OCI-LY7 (cell line): Measurements from ENCODE around the gene CRABP2. TPM values are rescaled to one million over a fixed set of nuclear protein-coding genes. Genes with fewer than 3 reads are reported as not detected.

ENCODE experiments used
- BruUV-seq: library from RNA; stranded (reverse); fragments of 400-500 nt; replicated peaks from 2 replicates; lab custom pipeline; 2021; lab: Mats Ljungman, UMichigan
- CTCF ChIA-PET: fragments of 300-600 bp; sonication (Branson Sonifier 250); formaldehyde crosslinking; loops from one replicate; lab custom pipeline; 2022; ENCODE audit warnings: antibody characterized with exemption; ENCODE audit not compliant: unreplicated experiment; lab: Charles Lee
- POLR2A ChIA-PET: fragments of 300-600 bp; sonication (Branson Sonifier 250); formaldehyde crosslinking; loops from one replicate; lab custom pipeline; 2022; ENCODE audit warnings: antibody characterized with exemption; lab: Charles Lee
- DNase-seq: peaks from one replicate; pipeline ENCODE4 v3.0.0-alpha.2; 2015; ENCODE audit warnings: low spot score
- H2AFZ ChIP-seq: fragments of 200-600 bp; sonication (generic), shearing (Covaris generic); 2 replicates; pipeline ENCODE4 v1.6.1; 2014; ENCODE audit warnings: mild to moderate bottlenecking, antibody characterized with exemption, low read length, moderate library complexity
- H3K27ac ChIP-seq: fragments of 200-600 bp; sonication (generic); 2 replicates; pipeline ENCODE4 v1.5.1; 2014; ENCODE audit warnings: mixed run types, low read depth, mild to moderate bottlenecking, moderate library complexity, low read length, inconsistent platforms; ENCODE audit not compliant: poor library complexity, severe bottlenecking
- H3K36me3 ChIP-seq: fragments of 200-600 bp; sonication (generic); 2 replicates; pipeline ENCODE4 v1.6.1; 2014; ENCODE audit warnings: mild to moderate bottlenecking, antibody characterized with exemption, low read length, moderate library complexity, mixed read lengths; ENCODE audit not compliant: insufficient read depth
- H3K4me1 ChIP-seq: fragments of 200-600 bp; sonication (generic); 2 replicates; pipeline ENCODE4 v1.5.1; 2014; ENCODE audit warnings: mild to moderate bottlenecking, low read length; ENCODE audit not compliant: insufficient read depth, poor library complexity, severe bottlenecking
- H3K4me2 ChIP-seq: fragments of 200-600 bp; sonication (generic); 2 replicates; pipeline ENCODE4 v1.6.1; 2014; ENCODE audit warnings: mild to moderate bottlenecking, low read length
- H3K4me3 ChIP-seq: fragments of 200-600 bp; sonication (generic); 2 replicates; pipeline ENCODE4 v1.5.1; 2014; ENCODE audit warnings: mild to moderate bottlenecking, low read depth, low read length; ENCODE audit not compliant: poor library complexity, severe bottlenecking
- H3K79me2 ChIP-seq: fragments of 200-600 bp; sonication (generic); 2 replicates; pipeline ENCODE4 v1.6.1; 2016; ENCODE audit warnings: low read depth, mild to moderate bottlenecking, low read length, moderate library complexity, mixed read lengths; ENCODE audit not compliant: insufficient read depth
- H3K9me2 ChIP-seq: fragments of 200-600 bp; sonication (generic); 2 replicates; pipeline ENCODE4 v1.6.1; 2016; ENCODE audit warnings: mild to moderate bottlenecking, low read length, mixed read lengths; ENCODE audit not compliant: insufficient read depth
- H3K9me3 ChIP-seq: fragments of 200-600 bp; sonication (generic); 2 replicates; pipeline ENCODE4 v1.6.1; 2014; ENCODE audit warnings: mild to moderate bottlenecking, mixed run types, low read length, mixed read lengths
- H4K20me1 ChIP-seq: fragments of 200-600 bp; sonication (generic); 2 replicates; pipeline ENCODE4 v1.6.1; 2014; ENCODE audit warnings: mild to moderate bottlenecking, antibody characterized with exemption, low read length, moderate library complexity, mixed read lengths; ENCODE audit not compliant: insufficient read depth
- EZH2phosphoT487 ChIP-seq: fragments of 200-600 bp; sonication (generic); IDR thresholded peaks from 2 replicates; pipeline ENCODE4 v1.6.1; 2018; ENCODE audit warnings: low read depth, borderline replicate concordance, mild to moderate bottlenecking, mixed run types, antibody characterized with exemption, low read length, moderate library complexity, mixed read lengths
- intact Hi-C: fragments of 100-400 bp; cut with micrococcal nuclease; formaldehyde crosslinking; loops from one replicate; pipeline ENCODE4 v1.10.0; 2022; ENCODE audit not compliant: unreplicated experiment
- total RNA-seq, 2 experiments: library from RNA; depleted of rRNA in 1 of 2; stranded (reverse); fragments of >200 nt in 1 of 2; shearing (Covaris generic) in 1 of 2; gene quantifications; 2 replicates each; pipeline ENCODE4 v1.2.3, GENCODE V29; 2014 to 2022
- TF ChIP-seq, protein P1 (sequence below): fragments of 200-600 bp; sonication (generic); conservative IDR thresholded peaks from 2 replicates; pipeline ENCODE4 v1.5.1; 2014; ENCODE audit warnings: mild to moderate bottlenecking, antibody characterized with exemption, low read length, moderate library complexity, mixed read lengths

The CRABP2 gene
- total RNA-seq, 2 experiments from 2014 or later, result 2.1 to 2.8 TPM

DNA sequence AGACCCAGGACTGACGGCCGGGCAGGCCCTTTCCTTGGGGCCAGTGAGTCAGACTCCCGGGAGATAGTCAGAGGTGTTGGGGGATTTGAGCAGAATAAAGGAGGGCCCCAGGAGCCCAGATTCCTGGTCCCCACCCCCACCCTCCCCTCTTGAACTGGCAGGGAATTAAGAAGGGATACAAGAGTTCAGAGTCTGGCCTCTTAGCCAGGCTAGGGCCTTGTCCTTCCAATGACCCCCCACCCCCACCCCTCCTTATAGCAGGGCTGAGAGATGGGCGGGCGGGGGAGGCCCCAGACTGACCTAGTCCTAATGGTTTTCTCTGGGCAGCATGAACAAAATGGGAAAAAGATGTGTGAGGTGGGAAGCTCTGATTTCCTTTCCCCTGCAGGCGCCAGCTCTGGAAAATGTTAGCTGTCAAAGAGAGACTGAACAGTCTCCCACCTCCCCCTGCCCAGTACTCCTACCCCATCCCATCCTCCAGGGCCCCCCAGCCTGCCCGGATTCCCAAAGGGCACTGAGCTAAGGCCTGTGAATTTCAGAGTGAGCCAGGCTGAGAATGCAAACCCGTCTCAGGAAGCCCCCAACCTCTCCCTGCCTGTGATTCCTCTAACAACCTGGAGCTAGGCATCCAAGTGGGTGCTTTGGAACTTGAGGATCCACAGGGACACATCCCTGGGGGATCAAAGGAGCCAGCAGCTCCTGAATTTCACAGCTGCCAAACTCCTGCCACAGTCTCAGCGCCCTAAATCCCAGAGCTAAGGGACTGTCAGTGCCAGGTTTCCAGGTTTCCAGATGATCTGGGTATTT, 5.8 kb upstream of the CRABP2 start:
- intact Hi-C loops, result no loop called here
- H3K79me2 ChIP-seq, result no peaks in the 10 kb centered on the region
- H4K20me1 ChIP-seq, result no peaks in the 10 kb centered on the region
- DNase-seq, result no peak
- H3K4me3 ChIP-seq, result no peak overlapping the region
- H3K36me3 ChIP-seq, result no peaks in the 10 kb centered on the region
- H3K4me2 ChIP-seq, result no peak overlapping the region
- H2AFZ ChIP-seq, result no peak overlapping the region
- H3K4me1 ChIP-seq, result peaks cover 7% of the 10 kb centered on the region
- H3K27ac ChIP-seq, result no peak overlapping the region
- ChIA-PET POLR2A (no interaction called here), CTCF (interaction anchor here (0.6 kb wide), 1 partner anchor 30 kb away, joined by 3 read pairs; no protein-coding TSS in a partner anchor)
- no peak for TF ChIP-seq EZH2phosphoT487
- TF ChIP-seq, protein P1, sequence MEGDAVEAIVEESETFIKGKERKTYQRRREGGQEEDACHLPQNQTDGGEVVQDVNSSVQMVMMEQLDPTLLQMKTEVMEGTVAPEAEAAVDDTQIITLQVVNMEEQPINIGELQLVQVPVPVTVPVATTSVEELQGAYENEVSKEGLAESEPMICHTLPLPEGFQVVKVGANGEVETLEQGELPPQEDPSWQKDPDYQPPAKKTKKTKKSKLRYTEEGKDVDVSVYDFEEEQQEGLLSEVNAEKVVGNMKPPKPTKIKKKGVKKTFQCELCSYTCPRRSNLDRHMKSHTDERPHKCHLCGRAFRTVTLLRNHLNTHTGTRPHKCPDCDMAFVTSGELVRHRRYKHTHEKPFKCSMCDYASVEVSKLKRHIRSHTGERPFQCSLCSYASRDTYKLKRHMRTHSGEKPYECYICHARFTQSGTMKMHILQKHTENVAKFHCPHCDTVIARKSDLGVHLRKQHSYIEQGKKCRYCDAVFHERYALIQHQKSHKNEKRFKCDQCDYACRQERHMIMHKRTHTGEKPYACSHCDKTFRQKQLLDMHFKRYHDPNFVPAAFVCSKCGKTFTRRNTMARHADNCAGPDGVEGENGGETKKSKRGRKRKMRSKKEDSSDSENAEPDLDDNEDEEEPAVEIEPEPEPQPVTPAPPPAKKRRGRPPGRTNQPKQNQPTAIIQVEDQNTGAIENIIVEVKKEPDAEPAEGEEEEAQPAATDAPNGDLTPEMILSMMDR, result no peak
- no peaks in the 10 kb centered on the region for H3K9me2 ChIP-seq
- no peaks in the 10 kb centered on the region for H3K9me3 ChIP-seq
- BruUV-seq, result no TSS peak

DNA sequence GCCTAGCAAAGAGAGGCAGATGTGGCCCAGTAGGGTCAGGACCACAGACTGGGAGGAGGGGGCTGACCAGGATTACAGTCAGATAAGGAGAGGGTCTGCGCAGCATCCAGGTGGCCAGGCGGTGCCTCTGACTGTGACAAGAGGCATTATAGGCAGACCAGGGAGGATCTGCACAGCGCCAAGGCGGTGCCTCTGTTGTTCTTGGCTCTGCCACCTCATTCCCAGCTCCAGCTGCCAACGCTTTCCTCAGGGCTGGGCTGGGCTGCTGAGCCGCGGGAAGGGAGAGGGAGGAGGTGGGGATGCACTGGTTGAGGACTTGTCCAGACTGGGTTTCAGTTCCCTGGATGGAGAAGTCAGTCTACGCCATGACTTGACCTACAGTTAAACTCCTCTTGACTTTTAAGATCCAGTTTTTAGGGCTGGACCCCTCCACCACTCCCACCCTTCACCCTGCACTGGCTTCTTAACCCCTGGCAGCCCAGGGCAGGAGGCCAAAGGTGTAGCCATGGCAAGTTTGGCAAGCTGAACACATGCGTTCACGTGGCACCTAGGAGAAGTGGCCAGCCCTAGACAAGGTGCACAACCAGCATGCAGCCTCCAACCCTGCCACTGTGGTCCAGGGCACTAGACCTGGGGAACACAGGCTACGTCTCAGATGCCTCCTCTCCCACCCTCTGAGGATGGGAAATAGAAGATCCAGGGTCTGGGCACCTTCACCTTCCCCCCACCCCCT, 4.5 kb upstream of the CRABP2 start:
- no peaks in the 10 kb centered on the region for H3K36me3 ChIP-seq
- no peaks in the 10 kb centered on the region for H3K79me2 ChIP-seq
- CTCF ChIA-PET, result no interaction called here
- H3K9me2 ChIP-seq, result no peaks in the 10 kb centered on the region
- no peak for TF ChIP-seq EZH2phosphoT487
- TF ChIP-seq, protein P1, result no peak
- no peaks in the 10 kb centered on the region for H4K20me1 ChIP-seq
- no peak overlapping the region for H2AFZ ChIP-seq
- no peak overlapping the region for H3K4me3 ChIP-seq
- H3K9me3 ChIP-seq, result no peaks in the 10 kb centered on the region
- H3K4me2 ChIP-seq, result no peak overlapping the region
- H3K4me1 ChIP-seq, result peaks cover 17% of the 10 kb centered on the region
- BruUV-seq, result no TSS peak
- intact Hi-C loops, result no loop called here
- POLR2A ChIA-PET, result no interaction called here
- DNase-seq, result no peak
- H3K27ac ChIP-seq, result no peak overlapping the region
